CD4-positive, alpha-beta T cell treated with Interleukin-6 for 4 hours (primary cell): Measurements from ENCODE around the gene SLC25A38.

Source experiments
- DNase-seq: peaks from one replicate; pipeline ENCODE4 v3.0.0-alpha.2; 2020; ENCODE audit warnings: mixed read lengths

The SLC25A38 gene

DNA sequence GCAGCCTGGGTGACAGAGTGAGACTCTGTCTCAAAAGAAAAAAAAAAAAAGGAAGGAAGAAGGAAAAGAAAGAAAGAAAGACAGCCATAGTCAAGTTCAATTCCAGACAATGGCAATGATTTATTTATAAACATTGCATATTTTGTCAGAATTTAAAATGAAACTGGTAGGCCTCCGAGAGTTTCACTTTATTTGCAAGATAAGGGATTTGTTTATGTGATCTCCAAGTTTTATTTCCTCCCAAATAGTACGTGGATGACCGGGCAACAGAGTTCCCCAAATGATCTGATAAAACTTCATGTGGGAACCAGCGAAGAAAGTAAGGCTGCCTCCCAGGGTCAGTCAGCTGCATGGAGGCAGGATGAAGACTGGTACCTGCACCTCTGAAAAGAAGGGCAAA, 55.7 kb downstream of the SLC25A38 start:
- no peak for DNase-seq

DNA sequence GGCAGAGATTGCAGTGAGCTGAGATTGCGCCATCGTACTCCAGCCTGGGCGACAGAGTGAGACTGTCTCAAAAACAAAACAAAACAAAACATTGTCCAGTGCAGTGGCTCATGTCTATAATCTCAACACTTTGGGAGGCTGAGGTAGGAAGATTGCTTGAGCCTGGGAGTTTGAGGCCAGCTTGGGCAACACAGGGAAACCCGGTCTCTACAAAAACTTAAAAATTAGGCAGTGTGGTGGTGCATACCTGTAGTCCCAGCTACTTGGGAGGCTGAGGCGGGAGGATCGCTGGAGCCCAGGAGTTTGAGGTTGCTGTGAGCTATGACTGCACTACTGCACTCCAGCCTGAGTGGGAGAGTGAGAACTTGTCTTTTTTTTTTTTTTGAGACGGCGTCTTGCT, 57.1 kb downstream of the SLC25A38 start:
- no peak for DNase-seq

DNA sequence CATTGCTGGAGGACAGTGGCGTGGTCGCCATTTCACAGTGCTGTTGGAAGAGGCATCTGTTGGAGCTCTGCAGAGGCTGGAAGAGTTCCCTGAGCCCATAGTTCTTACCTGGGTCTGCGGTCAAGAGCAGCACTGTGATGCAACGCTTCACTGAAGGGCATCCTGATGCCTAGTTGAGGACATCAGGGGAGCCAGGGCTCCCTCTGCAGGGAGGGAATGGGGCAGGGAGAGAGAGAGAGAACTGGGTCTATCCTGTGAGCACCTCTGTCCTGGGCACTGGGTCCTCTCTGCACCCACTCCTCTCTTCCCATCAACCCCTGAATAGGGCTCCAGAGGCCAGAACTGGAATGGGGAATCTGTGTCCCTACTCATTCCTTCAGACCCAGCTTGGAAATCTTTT, 60.4 kb downstream of the SLC25A38 start:
- DNase-seq, result no peak

DNA sequence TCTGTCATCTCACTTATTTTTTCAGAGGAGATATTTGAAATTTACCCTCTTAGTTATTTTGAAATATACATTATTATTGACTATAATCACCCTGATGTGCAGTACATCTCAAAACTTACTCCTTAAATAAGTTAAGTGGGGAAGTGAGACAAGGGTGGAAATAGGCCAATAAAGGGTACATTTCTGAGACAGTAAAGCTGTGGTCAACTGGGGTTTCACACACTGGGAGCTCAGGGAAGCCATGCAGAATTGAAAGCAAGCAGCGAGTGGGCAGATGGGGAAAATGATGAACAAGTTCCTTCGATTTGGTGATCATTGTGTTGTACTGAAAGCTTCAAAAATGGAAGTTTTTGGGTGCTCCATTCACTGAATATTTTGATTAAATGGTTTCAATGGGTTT, 62.8 kb downstream of the SLC25A38 start:
- DNase-seq, result no peak

DNA sequence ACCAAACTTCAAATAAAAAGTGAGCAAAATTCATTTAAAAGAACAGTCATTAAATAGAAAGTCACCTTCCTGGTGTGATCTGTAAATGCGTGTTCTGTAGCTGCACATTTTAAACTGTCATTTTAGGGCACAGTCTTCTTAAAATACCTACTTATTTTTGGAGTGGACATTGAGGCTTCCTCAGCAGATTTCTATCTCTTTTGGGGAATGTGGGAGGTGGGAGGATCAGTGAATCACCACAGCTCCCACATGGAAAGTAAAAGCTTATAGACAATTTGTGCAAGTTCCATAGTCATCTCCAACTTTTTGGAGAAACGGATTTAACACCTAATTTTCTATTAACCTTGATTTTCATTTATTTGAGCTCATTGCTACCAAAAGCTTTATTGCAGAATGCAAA, 63.3 kb downstream of the SLC25A38 start:
- DNase-seq, result no peak
